Smooth muscle cell of bladder (primary cell): Measurements from ENCODE around the gene PCYT1A. TPM values are rescaled to one million over a fixed set of nuclear protein-coding genes. Genes with fewer than 3 reads are reported as not detected.

Source experiments
- total RNA-seq: library from RNA; depleted of rRNA; stranded (reverse); fragments of >200 nt; gene quantifications from 2 replicates; pipeline ENCODE4 v1.2.3, GENCODE V29; 2014

The PCYT1A gene
- 64.6 and 76.5 TPM in 2 replicates for total RNA-seq

DNA sequence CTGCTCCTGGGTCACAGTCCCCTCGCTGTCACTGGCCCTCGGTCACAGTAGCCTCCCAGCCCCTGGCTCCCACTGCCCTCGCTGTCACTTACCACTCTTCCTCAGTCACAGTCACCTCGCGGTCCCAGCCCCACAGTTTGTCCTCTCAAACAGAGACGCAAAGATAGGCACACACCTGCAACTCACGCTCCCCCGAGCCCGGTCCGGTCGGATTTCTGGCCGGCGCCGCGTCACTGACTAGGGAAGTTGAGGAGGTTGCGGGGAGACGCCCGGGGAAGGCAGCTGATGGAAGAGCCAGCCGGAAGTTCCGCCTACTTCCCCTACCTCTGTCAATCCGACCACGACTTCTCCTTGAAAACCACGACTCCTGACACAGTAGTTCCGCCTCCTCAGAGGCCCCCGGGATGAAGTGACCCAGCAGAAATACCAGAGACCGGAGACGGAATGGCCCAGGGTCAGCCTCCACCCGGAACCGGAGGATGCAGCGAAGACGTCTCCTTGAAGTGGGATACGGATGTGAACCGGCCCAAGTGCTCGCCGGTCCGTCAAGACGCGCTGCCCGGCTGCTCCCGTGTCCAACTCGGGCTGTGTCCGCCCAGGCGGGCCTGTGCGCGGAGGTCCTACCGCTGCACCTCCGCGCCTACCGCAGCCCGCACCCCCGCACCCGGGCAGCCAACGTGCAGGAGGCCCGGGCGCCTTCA lies at the start of gene PCYT1A:
PCYT1A (minus strand) TSS at position 287 of the 701 bp plus-strand sequence. CDS start 17,195 bp downstream, outside the sequence.

DNA sequence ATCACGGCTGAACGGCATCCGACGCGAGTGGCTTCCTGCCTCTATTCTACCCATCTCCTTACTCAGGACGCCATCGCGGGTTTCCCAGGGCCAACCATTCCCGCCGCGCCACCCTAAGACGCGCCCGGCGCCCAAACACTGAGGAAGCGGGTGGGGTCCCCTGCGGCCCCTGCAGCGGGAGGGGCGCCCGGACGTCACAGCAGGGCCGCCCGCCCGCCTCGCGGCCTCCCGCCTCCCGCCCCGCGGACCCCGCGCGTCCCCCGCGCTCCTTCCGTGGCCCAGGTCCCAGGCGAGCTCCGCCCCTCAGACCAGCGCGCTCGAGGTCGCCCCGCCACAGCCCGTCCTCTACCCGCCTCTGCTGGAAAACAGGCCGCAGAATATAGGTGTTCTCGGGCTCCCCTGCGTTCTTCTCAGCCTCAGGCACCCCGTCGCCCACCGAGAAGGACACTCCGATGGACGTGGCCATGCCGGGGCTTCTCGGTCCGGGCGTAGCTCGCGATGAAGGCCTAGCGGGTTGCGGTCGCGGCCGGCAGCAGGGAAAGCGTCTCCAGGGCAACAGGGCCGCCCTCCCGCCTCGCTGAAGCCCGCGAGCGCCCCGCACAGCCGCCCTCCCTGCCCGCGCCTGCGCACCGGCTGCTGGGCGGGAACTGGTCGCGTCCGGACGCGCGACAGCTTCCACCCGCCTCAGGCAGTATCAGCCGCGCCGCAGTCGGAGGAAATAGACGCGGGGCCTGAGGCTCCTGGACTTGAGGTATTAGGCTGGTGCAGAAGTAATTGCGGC lies 30.4 kb upstream of the PCYT1A start, which contains the start of gene DYNLT2B:
DYNLT2B (minus strand) TSS at position 554 of the 781 bp plus-strand sequence; CDS start at position 466, 88 bp downstream.

DNA sequence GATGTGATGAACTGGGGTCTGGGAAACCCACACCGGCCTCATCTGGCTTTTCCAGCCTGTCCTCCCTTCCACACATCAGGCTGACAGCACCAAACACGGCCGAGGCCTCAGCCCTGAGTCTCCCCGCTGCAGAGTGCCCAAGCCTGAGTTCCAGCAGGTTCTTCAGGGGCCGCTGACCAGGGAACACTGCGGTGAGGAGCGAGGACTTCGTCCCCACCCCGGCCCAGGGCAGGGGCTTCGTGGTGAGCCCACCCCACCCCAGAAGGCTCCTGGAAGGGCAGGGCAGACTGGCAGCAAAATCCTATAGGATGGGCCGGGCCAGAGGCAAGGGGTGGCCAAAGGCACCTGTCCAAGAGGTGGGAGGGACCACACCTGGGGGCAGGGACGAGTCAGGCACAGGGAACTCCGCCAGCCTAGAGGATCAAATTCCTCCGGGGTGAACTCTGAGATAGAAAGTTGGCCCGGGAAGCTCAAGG lies 71.4 kb downstream of the PCYT1A start, which contains the start of gene SLC51A:
SLC51A (plus strand) TSS at position 446 of the 476 bp plus-strand sequence. CDS start 179 bp downstream, outside the sequence.

DNA sequence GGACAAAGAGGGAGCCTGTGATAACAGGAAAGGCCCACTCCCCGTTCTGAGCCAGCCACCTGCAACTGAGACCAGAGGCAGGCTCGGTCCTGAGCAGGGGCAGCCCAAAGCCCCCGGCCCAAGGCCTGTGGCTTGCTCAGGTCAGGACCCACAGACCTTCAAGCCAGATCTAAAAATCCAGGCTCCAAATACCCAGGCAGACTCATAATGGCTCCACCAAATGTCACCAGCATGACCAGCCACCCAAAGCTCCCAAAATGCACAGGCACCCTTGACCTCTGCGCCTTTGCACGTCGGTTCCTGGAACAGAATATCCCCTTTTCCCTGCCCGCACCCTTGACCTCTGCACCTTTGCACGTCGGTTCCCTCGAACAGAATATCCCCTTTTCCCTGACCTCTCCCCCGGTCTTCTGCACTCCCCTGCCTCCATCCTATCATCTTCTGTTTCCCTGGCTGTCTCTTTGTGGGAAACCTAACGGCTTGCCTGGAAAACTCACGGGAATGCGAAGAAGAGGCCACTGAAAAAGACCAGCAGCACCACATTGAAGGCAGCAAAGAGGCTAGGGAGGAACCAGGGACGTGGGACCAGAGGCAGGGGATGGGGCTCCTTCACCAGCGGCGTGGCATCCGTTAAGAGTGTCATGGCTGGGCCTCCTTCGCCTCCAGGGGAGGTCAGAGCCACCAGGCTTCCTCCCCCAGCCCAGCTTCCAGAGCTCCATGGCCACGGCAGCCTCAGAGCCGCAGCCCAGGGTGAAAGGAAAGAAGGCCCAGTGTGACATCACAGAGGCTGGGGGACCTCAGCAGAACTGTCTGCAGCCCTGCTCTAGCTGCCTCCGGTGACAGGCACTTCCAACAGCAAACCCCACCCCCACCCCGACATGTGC lies 76.6 kb downstream of the PCYT1A start, which contains the start of gene ZDHHC19:
ZDHHC19 (minus strand) TSS at position 728 of the 884 bp plus-strand sequence; CDS start at position 643, 85 bp downstream.

Other genes starting within 250 kb of the PCYT1A start
- 1,389 and 2,476 TPM in 2 replicates for gene TFRC, start 205.6 kb downstream of the PCYT1A start, total RNA-seq
- gene ZDHHC19, start 76.3 kb downstream of the PCYT1A start, total RNA-seq, result not detected in 2 replicates
- gene SLC51A, start 71.2 kb downstream of the PCYT1A start, total RNA-seq, result not detected in 2 replicates
- 7.0 and 8.7 TPM in 2 replicates for gene DYNLT2B, start 30.5 kb upstream of the PCYT1A start, total RNA-seq
- gene TM4SF19, start 50.7 kb upstream of the PCYT1A start, total RNA-seq, result not detected in 2 replicates
- gene UBXN7, start 144.7 kb upstream of the PCYT1A start, total RNA-seq, result 16.5 and 16.8 TPM in 2 replicates
- gene RNF168, start 216.0 kb upstream of the PCYT1A start, total RNA-seq, result 16.5 and 20.9 TPM in 2 replicates
- not detected in 2 replicates for gene SMCO1, start 227.6 kb upstream of the PCYT1A start, total RNA-seq